GM19328 (cell line): ENCODE data around the gene CSF3R.

Source experiments
- ATAC-seq: cut with Tn5 transposase; IDR thresholded peaks from one replicate; pipeline ENCODE4 v1.9.1; 2021; ENCODE audit warnings: mild to moderate bottlenecking, moderate library complexity; ENCODE audit not compliant: unreplicated experiment

The CSF3R gene

GRCh38 chr1:36421649-36422048 is 61.1 kb downstream of the CSF3R start:
- ATAC-seq, result no peak

- ATAC-seq, result peak; percentile 60
These were observed 61.8 kb downstream of the CSF3R start for GRCh38 chr1:36420836-36421317.

DNA sequence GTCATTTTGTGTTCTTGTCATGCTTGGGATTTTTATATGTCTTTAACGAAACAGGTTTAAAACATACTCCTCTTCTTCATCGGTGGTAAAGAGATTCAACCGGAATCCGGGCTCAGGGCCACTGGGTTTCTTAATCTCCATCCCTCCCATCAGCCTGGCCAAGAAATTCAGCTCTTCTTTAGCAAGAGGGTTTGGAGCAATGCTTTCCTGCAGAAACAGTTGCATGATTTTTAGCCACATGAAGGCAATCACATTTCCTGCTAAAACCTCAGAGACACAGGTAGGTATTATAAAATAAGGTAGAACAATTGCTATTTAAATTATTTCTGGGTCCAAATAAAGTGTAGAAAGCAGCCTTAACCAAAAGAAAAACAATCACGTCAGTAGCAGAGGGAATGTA is 62.3 kb downstream of the CSF3R start:
- no peak for ATAC-seq

DNA sequence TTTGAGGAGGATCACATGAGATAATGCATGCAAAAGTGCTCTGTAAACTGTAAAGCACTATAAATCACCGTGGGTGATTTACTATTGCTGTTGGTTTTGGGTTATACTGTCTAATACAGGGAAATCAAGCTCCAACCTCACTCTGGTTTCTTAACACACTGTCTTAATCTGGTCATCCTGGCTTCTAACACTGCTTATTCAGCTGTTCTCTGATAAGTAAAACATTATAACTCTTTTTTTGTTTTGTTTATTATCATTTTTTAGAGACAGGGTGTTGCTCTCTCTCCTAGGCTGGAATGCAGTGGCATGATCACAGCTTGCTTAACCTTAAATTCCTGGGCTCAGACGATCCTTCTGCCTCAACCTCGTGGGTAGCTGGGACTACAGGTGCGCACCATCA is 63.1 kb downstream of the CSF3R start:
- no peak for ATAC-seq

GRCh38 chr1:36419140-36419539 is 63.6 kb downstream of the CSF3R start:
- ATAC-seq, result no peak

DNA sequence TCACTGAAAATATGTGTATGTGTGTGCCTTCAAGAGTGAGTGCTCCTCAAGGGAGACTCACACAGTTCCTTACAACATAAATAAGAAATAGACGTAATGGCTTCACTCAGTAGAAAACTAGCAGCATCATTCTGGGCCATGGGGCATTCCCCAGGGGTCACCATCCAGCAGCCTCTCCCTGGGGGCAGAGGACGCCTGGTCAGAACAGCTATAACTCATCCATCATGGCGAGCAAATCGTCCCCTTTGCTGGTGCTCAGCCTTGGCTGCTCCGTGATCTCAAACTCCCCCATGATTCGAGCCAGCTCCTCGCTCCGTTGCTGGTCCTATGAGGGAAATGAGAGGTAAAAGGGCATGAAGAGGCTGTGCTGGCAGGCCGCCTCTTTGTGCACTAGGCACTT is 64.8 kb downstream of the CSF3R start:
- ATAC-seq, result no peak
